SK-N-SH treated with all-trans-retinoic acid at 6 μM for 48 hours (cell line): ENCODE measurements around the gene DSC3.

ENCODE experiments used
- ARNTL ChIP-seq: fragments of 450-650 bp; formaldehyde crosslinking; IDR thresholded peaks from 2 replicates; pipeline ENCODE4 v1.5.0; 2020; ENCODE audit warnings: low read depth, mild to moderate bottlenecking, moderate library complexity, borderline replicate concordance
- CSDC2 ChIP-seq: fragments of 250-450 bp; sonication (Bioruptor Pico); IDR thresholded peaks from 2 replicates; pipeline ENCODE4 v1.5.0; 2020; ENCODE audit warnings: mild to moderate bottlenecking, moderate library complexity

DNA sequence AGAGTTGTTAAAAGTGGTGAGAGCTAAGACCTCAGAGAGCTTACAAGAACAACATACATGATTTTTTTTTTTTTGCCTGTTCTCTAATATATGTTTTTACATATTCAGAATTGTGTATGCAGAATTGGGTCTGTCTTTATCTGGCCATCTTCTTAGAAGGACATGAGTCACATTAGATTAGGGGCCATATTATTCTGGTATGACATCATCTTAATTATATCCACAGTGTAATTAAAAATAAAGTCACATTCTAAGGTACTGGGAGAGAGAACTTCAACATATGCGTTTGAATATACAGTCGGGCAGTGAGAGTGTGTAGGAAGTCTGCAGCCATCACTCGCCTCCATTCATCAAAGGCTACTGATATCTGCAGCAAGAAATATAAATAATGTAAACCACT is 88.3 kb downstream of the DSC3 start:
- TF ChIP-seq ARNTL (CRISPR knock-in tag): no peak
- no peak for TF ChIP-seq CSDC2 (CRISPR knock-in tag)
